Stimulated activated CD4-positive, alpha-beta T cell treated with anti-CD3 and anti-CD28 coated beads, Interleukin-12 subunit alpha, Interleukin-12 subunit beta, amount 100 ng/mL, for 4 hours (primary cell): ENCODE measurements around the gene NACC1.

Experiments used
- DNase-seq: peaks from one replicate; pipeline ENCODE4 v3.0.0-alpha.2; 2020

NACC1 gene

GRCh38 chr19:13101590-13102415 lies 16.3 kb upstream of the NACC1 start:
- DNase-seq: no peak

- no peak for DNase-seq
Measured at GRCh38 chr19:13102416-13102665, 15.7 kb upstream of the NACC1 start.

GRCh38 chr19:13102666-13103580 lies 15.1 kb upstream of the NACC1 start, which contains the start of gene LYL1:
Gene LYL1 (minus strand): TSS chr19:13102858. CDS start chr19:13101171, 1,687 bp downstream.
- DNase-seq: no peak

- DNase-seq: no peak
Measured at GRCh38 chr19:13103581-13104359, 14.3 kb upstream of the NACC1 start.

GRCh38 chr19:13104360-13104847 lies 13.7 kb upstream of the NACC1 start:
- peak; percentile 71 for DNase-seq

- no peak for DNase-seq
Measured at GRCh38 chr19:13104848-13105711, 13.0 kb upstream of the NACC1 start.

GRCh38 chr19:13109361-13110098 lies 8.5 kb upstream of the NACC1 start:
- DNase-seq: no peak

- DNase-seq: no peak
Measured at GRCh38 chr19:13110099-13110610, 7.9 kb upstream of the NACC1 start.

- no peak for DNase-seq
Measured at GRCh38 chr19:13112555-13112954, 5.5 kb upstream of the NACC1 start.

- no peak for DNase-seq
Measured at GRCh38 chr19:13115936-13116281, 2.2 kb upstream of the NACC1 start.

- peak; percentile 90 for DNase-seq
Measured at GRCh38 chr19:13116282-13117175, 1.5 kb upstream of the NACC1 start, which contains the start of gene TRMT1. Gene TRMT1 (minus strand): TSS chr19:13116740. CDS start chr19:13116399, 341 bp downstream.

- no peak for DNase-seq
Measured at GRCh38 chr19:13117176-13117771, 790 bp upstream of the NACC1 start.

- DNase-seq: peak; percentile 51
Measured at GRCh38 chr19:13118424-13119193, 545 bp downstream of the NACC1 start.

GRCh38 chr19:13119627-13120026 lies 1.6 kb downstream of the NACC1 start:
- DNase-seq: no peak

- no peak for DNase-seq
Measured at GRCh38 chr19:13120031-13120430, 2.0 kb downstream of the NACC1 start.

- DNase-seq: no peak
Measured at GRCh38 chr19:13120817-13121216, 2.8 kb downstream of the NACC1 start.

- DNase-seq: no peak
Measured at GRCh38 chr19:13121551-13122274, 3.6 kb downstream of the NACC1 start.

- DNase-seq: no peak
Measured at GRCh38 chr19:13122275-13122878, 4.3 kb downstream of the NACC1 start.
